Stimulated activated CD8-positive, alpha-beta memory T cell treated with anti-CD3 and anti-CD28 coated beads, Interleukin-7, amount 100 ng/mL, for 24 hours (primary cell): Measurements from ENCODE around the gene SLC24A4.

Experiments used
- DNase-seq: peaks from one replicate; pipeline ENCODE4 v3.0.0-alpha.2; 2020; ENCODE audit warnings: low read depth

The SLC24A4 gene

DNA sequence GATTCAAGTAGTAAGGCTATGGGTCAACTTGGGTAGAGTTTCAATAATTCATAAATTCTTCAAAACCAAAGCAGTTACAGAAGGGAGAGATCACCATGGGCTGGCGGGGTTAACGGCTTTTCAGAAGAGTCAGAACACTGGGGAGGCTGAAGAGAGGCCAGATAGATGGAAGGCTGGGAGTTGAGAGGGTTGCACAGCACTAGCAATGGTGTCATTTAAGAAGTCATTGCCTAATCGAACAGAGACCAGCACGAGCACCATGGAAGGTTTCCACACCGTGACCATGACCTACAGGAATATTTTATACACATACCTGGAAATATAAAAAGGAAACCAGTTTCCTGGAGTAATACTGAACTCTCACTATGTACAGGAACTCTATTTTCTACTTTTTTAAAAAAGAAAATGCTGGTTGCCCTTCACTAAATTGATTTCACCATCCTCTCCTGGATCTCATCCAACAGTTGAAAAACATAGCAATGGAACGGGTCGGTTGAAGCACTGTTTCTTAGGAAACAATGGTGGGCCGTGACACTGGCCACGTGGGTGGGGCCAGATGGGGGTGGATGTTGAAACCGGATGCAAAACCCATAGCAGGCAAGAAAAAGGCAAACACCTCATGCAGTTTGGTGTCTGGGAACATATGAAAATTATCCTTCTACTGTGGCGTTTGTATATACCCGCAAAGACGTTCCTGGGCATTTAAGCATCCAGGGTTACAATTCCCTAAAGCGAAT lies 152.7 kb downstream of the SLC24A4 start:
- DNase-seq: no peak

DNA sequence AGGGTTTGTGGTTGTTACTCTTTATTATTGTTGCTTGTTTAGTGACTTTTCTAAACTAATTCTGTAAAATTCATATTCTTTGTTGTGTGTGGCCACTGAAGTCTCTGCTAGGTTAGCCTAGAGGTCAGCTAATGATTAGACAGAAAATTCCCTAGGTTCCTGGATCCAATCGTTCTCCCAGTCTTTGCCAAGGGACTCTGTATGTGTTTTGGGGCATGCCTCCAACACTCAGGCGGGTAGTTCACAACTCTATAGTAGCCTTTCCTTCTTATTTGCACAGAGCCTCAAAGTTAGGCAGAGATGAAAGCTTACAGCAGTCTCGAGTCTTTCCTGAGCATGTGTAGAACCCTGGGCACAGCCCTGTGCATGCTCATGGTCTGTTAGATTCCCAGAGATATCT lies 157.9 kb downstream of the SLC24A4 start:
- DNase-seq: no peak

DNA sequence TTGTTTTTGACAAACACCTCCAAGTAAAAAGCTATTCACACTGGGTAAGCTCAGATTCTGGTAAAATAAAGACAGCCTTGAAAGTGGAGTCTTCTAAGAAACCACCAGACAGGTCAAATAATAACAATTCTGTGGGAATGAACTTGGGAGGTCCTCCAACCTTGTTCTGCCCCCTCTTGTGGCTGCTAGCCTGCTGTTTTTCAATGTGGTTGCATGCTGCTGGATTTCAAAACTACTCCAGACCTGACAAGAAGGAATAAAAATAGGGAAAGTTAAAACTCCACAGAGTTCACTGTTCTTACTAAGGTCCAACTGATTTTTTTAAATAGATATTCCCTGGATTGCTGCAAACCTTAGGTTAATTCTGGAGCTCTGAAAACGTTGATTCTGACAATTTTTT lies 158.4 kb downstream of the SLC24A4 start:
- DNase-seq: no peak

DNA sequence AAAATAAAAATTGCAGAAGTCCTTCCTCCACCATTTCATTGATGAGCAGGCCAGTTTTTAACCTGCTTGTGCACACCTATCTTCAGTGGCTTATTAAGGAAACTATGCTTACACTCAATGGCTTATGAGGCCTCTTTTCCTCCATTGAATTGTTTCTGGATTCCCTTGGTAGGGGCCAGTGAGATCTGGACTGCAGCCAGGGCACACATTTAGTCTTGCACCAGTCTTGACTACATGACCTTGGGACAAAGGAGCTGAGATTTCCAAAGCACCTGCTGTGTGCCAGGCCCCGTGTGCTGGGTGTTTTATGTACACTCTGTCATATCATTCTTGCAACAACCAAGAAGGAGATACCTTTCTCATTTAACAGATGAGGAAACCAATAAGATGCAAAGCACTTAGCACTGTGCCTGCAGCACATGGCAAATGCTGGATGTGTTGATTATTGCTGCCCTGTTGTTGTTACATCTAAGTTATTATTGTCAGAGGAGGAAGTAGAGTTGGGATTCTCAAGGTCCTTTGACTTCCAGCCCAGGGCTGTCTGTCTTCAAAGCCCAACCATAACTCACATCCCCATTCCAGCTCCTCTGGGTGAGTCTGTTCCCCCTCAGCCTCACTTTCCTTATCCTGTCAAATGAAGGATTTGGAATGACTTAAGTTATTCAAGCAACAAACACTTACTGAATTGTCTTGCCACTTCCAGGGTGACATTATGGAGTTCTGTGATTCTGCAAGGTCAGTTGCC lies 159.0 kb downstream of the SLC24A4 start:
- no peak for DNase-seq

DNA sequence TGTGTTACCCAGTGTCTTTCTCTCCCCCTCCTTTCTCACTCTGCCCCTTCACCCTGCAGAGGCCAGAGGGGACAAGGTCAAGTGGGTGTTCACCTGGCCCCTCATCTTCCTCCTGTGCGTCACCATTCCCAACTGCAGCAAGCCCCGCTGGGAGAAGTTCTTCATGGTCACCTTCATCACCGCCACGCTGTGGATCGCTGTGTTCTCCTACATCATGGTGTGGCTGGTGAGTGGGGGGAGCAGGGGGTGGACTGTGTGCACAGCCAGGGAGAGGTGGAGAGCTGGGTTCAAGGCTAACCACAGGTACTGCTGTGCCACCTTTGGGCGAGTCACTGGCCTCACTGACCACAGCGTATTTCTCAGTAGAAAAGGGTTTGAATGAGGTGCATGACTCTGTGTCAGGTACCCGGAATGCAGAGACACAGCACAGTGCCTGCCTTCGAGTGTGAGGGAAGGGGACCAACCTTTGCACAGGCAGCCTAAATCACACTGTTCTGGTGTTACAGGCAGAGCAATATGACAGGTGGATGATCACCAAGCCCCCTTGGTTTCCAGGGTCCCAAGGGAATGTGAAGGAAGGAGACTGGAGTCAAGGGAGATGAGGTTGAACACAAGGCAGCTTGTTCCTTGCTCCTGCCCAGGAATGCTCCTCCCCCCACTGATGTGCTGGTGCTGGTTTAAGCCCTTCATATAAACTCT lies 159.8 kb downstream of the SLC24A4 start:
- DNase-seq: no peak

DNA sequence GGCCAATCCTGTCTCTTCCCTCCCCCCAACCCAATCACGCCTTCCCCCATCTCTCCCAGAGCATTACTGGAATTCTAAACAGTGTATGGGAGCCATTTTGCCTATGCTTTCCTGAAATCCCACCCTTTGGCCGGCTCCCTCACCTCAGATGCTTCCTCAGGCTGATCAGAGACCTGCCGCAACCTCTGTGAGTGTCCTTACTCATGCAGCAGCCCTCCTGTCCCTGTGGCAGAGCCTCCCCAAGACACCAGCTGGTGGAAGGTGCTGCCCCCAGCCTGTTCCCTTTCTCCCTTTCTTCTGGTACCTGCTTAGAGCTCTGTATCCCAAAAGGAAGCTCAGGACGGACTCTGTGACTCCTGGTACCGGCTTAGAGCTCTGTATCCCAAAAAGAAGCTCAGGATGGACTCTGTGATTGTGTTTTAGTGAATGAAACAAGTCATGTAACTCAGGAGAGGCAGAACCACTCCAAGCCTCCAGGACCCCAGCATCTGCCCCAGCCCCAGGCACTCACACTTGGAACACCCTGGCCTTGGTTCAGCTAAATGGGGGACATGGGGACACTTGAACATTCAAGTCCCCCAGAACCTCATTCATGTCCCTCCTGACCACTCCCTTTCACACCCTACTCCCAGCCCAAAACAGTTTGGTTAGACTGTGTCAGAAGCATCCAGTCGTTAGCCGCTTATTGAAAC lies 161.3 kb downstream of the SLC24A4 start:
- DNase-seq: no peak

DNA sequence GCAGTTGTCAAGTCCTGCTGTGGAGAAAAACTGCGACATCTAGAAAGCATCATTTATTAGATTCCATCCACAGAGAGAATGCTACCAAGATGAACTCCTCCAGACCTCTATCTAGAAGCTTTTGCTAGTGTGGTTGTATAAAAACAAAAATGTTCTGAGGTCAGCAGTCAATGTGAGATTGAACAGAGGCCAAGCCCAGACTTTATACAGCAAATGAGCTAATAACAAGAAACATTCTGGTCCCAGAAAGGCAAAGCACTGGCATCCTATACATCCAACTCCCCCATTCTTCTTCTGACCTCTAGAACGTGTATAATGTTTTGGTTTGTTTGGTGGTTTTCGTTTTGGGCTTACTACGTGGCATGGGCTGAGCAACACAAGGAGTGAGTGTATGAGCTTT lies 163.9 kb downstream of the SLC24A4 start:
- no peak for DNase-seq

DNA sequence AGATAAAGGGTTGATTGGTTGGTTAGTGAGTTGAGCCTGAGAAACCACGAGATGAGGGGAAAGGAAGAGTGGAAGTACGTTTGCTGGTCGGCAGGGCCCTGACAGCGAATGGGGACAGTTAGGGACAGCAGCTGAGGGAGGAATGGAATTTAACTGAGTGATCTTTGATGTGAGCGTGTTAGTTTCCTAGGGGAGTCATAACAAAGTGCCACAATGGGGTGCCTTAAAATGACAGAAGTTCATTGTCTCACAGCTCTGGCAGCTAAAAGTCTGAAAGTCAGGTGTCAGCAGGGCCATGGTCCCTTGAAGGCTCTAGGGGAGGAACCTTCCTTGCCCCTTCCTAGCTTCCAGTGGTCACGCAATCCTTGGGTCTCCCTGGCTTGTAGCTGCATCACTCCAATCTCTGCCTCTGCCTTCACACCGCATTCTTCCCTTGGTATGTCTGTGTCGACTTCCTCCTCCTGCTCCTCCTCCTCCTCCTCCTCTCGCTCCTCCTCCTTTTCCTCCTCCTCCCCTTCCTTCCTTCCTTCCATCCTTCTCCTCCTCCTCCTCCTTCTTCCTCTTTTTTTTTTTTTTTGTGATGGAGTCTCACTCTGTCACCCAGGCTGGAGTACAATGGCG lies 164.7 kb downstream of the SLC24A4 start:
- no peak for DNase-seq

DNA sequence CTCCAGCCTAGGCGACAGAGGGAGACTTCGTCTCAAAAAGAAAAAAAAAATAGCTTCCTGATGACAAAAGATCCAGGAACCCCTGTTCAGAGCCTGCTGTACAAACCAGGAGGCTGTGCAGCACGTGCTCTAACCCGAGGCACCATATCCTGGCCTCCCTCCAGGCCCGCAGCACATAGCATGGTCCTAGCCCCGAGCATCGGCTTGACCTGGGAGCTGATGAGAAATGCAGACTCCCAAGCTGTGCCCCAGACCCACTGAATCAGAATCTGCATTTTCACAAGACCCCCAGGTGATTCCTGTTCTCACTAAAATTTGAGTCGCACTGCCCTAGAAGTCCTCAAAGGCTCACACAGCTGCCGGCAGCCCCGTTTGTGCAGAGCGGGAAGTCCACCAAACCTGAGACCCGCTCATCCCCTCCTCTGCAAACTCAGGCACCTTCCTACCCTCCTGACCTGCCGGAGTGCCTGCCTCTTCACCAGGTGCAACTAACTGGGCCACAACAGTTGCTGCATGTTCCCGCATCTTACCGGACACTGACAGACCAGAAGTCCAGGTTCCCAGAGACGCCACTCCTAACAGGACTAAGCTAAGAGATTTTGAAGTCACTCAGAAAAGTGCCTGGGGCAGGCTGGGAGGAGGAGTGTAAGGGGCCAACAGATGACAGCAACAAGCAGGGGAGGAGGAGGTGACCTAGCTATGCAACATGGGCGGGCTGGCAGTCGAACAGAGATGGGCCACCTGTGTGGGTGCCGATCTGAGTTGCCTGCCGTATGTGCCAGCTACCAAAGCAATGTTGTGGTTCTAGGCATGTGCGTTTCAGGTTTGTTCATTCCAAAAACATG lies 166.7 kb downstream of the SLC24A4 start:
- DNase-seq: no peak

DNA sequence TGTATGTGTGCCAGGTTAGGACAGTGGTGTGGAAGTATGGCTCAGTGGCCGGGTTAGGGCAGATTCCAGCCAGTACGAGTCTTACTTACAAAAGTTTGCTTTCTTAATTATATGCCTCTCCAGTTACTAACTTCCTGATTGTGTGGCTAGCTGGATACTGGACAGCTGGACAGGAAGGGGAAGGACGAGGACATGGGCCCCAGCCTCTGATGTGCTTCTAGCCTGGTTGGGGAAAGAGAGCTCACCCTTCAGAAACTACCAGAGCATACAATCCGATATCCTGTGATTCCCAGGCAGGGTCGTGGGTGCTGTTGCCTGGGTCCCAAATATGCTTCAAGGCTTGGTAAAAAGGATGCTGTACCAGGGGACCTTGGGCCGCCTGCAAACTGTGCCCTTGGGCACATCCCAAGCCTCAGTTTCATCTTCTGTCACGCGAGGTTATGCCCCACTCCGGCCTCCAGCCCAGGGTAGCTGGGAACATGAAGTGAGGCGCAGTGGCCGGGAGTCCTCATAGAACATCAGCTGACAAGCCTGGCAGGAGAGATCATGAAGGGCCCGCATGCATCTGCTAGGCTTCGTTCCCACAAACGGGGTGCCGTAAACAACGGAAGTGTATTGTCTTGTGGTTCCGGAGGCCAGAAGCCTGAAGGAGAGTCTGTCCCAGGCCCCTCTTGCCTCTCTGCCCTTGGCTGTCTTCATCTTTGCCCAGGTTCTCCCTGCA lies 167.4 kb downstream of the SLC24A4 start:
- no peak for DNase-seq

DNA sequence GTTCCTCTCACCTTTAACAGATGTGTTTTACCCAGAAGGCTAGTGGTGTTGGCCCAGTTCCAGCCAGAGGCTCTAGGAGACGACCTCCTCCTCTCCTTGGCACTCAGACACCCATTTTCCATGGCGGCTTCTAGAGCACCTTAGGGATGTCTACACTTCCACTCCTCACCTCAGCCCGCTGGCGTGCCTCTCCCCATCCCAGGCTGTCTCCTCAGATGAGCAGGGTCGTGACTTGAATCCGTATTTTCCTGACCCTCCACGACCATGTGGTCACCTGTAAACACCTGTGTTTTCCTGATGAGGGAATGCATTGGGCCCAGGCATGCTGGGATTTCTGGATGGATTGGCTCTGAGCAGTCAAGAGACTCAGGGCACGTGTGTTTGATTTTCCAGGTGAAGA lies 168.8 kb downstream of the SLC24A4 start:
- no peak for DNase-seq

DNA sequence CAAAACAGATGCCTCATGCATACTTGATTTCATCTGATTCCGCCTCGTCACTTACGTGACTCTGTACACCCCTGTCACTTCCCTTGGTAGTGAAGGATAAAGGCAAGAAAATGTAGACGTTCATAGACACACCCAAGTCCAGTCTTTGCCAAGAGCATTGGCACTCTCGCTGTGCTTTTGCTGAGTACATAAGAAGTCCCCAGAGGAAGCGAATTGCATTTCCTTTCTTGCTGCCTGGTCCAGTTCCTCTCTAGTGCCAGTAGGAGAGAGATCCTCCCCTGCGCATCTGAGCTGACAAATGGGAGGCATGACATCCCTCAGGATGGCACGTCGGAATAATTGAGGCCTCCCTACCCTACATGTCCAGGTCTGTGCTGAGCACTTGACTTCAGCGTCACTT lies 169.3 kb downstream of the SLC24A4 start:
- DNase-seq: no peak

DNA sequence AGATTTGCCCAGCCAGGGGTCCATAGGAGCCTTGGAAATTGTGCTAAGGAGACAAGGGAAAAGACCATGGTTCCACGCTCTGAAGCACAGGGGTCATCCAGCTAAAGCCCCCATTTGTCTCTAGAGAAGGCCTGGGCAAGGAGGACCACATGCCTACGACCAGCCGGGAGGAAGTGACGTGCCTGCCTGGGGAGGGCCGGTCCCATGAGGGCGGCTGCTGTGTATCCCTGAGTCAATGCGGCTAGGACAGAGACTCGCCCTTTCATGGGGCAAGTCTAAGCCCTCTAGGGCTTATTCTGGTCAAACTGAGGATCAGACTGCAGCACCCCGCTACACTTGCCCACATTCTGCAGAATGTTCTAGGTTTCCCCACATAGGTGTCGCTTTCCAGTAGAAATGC lies 170.1 kb downstream of the SLC24A4 start:
- DNase-seq: no peak

DNA sequence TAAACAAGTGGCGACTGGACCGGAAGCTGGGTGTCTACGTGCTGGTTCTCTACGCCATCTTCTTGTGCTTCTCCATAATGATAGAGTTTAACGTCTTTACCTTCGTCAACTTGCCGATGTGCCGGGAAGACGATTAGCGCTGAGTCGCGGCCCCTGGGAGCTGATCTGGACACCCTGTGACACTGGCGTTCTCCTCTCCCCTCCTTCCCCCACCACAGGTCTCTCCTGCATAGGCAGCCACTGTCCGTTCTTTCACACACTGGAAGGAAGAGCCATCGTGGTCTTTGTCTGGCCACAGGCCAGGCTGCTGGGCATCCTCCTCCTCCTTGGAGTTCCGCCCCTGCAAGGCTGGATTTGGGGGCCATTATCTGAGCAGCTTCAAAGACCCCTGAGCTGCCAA lies 170.5 kb downstream of the SLC24A4 start:
- no peak for DNase-seq

DNA sequence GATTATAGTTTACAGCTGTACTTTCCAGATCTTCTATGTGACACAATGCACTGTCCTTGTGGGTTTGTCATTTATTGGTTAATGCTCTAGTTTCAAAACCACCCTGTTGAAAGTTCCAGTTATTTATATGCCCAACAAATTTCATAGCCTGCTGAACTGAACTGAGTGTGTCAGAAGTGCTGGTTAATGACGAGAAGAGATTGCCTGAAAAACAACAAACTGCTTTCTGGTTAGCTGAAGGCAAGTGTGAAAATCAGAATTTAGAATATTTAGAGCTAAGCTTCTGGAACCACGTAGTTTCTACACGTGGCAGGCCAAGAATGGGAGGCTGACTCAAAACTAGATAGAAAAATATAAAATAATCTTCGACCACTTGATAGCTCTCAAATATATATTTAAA lies 171.5 kb downstream of the SLC24A4 start:
- DNase-seq: no peak

DNA sequence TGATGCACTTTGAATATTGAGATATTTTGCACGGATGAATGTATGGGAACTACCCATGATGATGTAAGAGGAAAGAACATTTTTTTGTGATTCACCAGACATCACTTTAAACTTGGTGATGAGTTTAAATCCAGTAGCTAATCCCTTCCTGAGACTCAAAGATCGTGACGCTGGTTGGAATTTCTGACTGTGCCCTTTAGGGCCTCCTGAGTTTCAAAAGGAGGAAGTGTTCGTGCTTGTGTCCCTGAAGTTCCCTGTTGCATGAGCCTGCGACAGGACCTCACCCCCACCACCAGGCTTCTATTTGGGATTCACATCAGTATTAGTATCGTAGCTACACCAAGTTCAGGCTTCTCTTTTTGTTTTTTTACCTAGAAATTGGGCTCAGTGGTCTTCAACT lies 172.1 kb downstream of the SLC24A4 start:
- no peak for DNase-seq

DNA sequence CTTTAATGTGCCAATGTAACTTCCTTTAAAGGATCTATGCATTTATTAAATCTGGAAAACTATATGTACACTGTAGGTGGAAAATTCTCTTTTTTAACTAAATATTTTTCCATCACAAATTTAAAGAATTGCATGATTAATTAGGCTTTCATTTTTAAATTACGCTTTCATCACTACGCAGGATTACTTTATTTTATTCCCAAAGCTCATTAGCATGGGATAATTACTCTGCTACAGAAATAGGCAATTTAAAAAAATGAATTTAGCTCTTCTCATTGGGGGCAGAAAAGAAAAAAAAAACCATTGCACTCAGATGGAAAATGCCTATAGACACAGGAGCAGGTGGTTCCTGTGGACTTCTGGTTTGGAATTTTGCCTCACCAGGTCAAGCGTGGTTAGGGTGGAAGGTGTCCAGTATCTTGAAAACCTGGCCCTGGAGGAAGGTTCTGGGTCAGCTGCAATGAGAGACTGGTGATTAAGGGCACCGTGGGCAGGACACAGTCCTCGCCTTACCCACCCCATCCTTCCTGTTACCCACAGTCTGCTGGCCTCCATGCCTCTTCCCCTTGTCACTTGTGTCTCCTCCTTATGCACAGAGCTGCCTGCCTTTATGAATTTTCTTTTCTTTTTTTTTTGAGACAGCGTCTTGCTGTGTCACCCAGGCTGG lies 173.4 kb downstream of the SLC24A4 start:
- DNase-seq: no peak

DNA sequence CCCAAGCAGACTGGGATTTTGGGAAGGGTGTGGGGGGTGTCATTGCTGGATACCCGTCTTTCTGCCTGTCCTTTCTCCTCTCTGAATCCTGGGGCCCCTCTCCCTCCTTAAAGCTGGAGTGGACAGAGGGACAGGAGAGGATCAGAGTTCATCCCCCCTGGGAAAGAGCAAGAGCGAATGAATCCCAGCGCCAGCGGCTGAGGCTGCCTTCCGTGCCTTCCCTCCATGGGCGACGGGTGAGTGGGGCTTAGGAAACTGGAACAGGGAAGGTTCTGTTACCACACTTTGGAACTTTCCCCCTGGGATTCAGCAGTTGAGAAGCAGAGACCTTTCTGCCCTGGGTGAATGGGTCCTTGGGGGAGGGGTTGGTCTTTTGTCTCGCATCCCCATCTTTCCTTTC lies 174.4 kb downstream of the SLC24A4 start:
- DNase-seq: no peak

DNA sequence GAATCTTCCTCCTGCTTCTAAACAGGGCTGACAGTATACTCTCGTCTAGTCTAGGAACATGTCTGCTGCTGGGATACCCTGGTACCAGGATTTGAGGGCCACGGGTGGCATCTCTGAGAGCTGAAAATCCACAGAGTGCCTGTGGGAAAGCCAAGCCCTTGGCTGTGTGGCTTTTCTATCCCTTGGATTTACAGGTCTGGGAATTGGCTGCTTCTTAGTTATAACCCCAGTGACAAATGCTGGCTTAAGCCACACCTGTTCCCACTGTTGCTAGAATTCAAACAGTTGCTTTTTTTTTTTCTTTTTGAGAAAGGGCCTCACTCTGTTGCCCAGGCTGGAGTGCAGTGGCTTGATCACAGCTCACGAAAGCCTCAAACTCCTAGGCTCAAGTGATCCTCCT lies 176.3 kb downstream of the SLC24A4 start:
- no peak for DNase-seq

DNA sequence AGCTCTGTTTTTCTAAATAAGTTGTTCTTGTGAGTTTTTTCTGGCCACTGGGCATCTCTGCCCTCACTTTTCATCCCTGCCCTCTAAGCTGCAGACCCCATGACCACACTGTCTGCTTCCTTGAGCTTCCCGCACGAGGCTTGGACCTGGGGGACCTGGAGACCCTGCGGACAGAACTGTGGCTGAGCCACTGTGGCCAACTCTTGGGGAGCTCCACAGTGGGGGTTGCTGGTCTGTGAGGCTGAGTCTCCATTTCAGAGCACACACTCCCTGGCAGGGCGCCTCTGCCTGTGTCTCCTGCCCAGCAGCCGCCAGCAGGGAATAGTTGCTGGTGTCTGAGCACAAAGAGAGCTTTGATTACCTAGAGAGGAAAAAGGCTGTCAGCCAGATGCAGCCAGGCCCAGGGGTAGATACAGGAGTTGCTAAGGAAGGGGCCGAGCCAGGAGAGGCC lies 177.6 kb downstream of the SLC24A4 start:
- DNase-seq: no peak
